ENCODE data around the gene SEZ6L2.
"Not testable (repeated sequence)": the region's sequence is repeated elsewhere in the genome, so short reads cannot be mapped to it uniquely, and the experiment has no call there.

Gene SEZ6L2

GRCh38 chr16:29891525-29892457 lies 7.6 kb downstream of the SEZ6L2 start:
- DNase-seq (ENCODE audit: low spot score) = no peak

GRCh38 chr16:29889372-29889771 lies 10.0 kb downstream of the SEZ6L2 start:
- DNase-seq (ENCODE audit: low spot score) = not testable (repeated sequence)

GRCh38 chr16:29883987-29884386 lies 15.4 kb downstream of the SEZ6L2 start:
- DNase-seq (ENCODE audit: low spot score) = no peak

- no peak for DNase-seq (ENCODE audit: low spot score)
These were observed 18.3 kb downstream of the SEZ6L2 start for GRCh38 chr16:29881050-29881449.

GRCh38 chr16:29878172-29878571 lies 21.2 kb downstream of the SEZ6L2 start:
- no peak for DNase-seq (ENCODE audit: low spot score)

- DNase-seq (ENCODE audit: low spot score) = peak; percentile 39
These were observed 21.9 kb downstream of the SEZ6L2 start for GRCh38 chr16:29877266-29877961.

- DNase-seq (ENCODE audit: low spot score) = no peak
These were observed 22.6 kb downstream of the SEZ6L2 start for GRCh38 chr16:29876594-29877249.

GRCh38 chr16:29876217-29876593 lies 23.1 kb downstream of the SEZ6L2 start:
- DNase-seq (ENCODE audit: low spot score) = no peak

GRCh38 chr16:29875206-29875605 lies 24.1 kb downstream of the SEZ6L2 start:
- no peak for DNase-seq (ENCODE audit: low spot score)

GRCh38 chr16:29873319-29873718 lies 26.0 kb downstream of the SEZ6L2 start:
- no peak for DNase-seq (ENCODE audit: low spot score)

- no peak for DNase-seq (ENCODE audit: low spot score)
These were observed 27.4 kb downstream of the SEZ6L2 start for GRCh38 chr16:29871822-29872546.

GRCh38 chr16:29869067-29869466 lies 30.3 kb downstream of the SEZ6L2 start:
- not testable (repeated sequence) for DNase-seq (ENCODE audit: low spot score)

- DNase-seq (ENCODE audit: low spot score) = no peak
These were observed 30.8 kb downstream of the SEZ6L2 start for GRCh38 chr16:29868396-29869009.

- DNase-seq (ENCODE audit: low spot score) = no peak
These were observed 35.1 kb downstream of the SEZ6L2 start for GRCh38 chr16:29864205-29864604.

- DNase-seq (ENCODE audit: low spot score) = no peak
These were observed 35.7 kb downstream of the SEZ6L2 start for GRCh38 chr16:29863669-29863984.

GRCh38 chr16:29862884-29863668 lies 36.3 kb downstream of the SEZ6L2 start, which contains the start of gene CDIPT:
Gene CDIPT (minus strand): TSS chr16:29863226. CDS start chr16:29862857, 369 bp downstream.
- DNase-seq (ENCODE audit: low spot score) = peak; percentile 98

- no peak for DNase-seq (ENCODE audit: low spot score)
These were observed 36.9 kb downstream of the SEZ6L2 start for GRCh38 chr16:29862383-29862883.

GRCh38 chr16:29860218-29860617 lies 39.1 kb downstream of the SEZ6L2 start:
- DNase-seq (ENCODE audit: low spot score) = no peak

GRCh38 chr16:29858974-29859373 lies 40.4 kb downstream of the SEZ6L2 start:
- DNase-seq (ENCODE audit: low spot score) = no peak
